Suprapubic skin (tissue), 4 donors: ENCODE data around the gene TFDP1. TPM values are rescaled to one million over a fixed set of nuclear protein-coding genes. Genes with fewer than 3 reads are reported as not detected.
A peak's percentile ranks its signal among the peaks of the same experiment; 100 is the strongest.

ENCODE experiments used
- DNase-seq, 2 donors: peaks; one replicate each; pipeline ENCODE4 v3.0.0-alpha.2; 2019; ENCODE audit warnings: low spot score in 2 of 2
- H3K27ac ChIP-seq: fragments of 200-600 bp; sonication (generic); one replicate; pipeline ENCODE4 v1.5.1; 2019
- H3K27me3 ChIP-seq: fragments of 200-600 bp; sonication (generic); one replicate; pipeline ENCODE4 v1.5.1; 2019
- H3K36me3 ChIP-seq: fragments of 200-600 bp; sonication (generic); one replicate; pipeline ENCODE4 v1.5.1; 2019
- H3K4me1 ChIP-seq: fragments of 200-600 bp; sonication (generic); one replicate; pipeline ENCODE4 v1.5.1; 2019
- H3K4me3 ChIP-seq: fragments of 200-600 bp; sonication (generic); one replicate; pipeline ENCODE4 v1.5.1; 2019; ENCODE audit warnings: mild to moderate bottlenecking
- H3K9me3 ChIP-seq: fragments of 200-600 bp; sonication (generic); one replicate; pipeline ENCODE4 v1.5.1; 2019
- CTCF ChIP-seq, 2 donors: fragments of 200-600 bp in 1 of 2; fragments of 450-650 bp in 1 of 2; sonication (generic) in 1 of 2; IDR thresholded peaks; one replicate each; pipeline ENCODE4 v1.5.1; 2016 to 2019; ENCODE audit warnings: antibody characterized with exemption in 2 of 2, mild to moderate bottlenecking in 1 of 2, moderate library complexity in 1 of 2
- EP300 ChIP-seq: sonication (generic); formaldehyde crosslinking; IDR thresholded peaks from one replicate; pipeline ENCODE4 v1.6.1; 2017; ENCODE audit warnings: antibody characterized with exemption
- POLR2A ChIP-seq, 2 donors: fragments of 450-650 bp; IDR thresholded peaks; one replicate each; pipeline ENCODE4 v1.6.1; 2017; ENCODE audit warnings: antibody characterized with exemption in 2 of 2, mild to moderate bottlenecking in 2 of 2, moderate library complexity in 2 of 2
- POLR2AphosphoS5 ChIP-seq, 3 donors: sonication (generic); formaldehyde crosslinking; IDR thresholded peaks; one replicate each; pipeline ENCODE4 v1.6.1; 2017; ENCODE audit warnings: antibody characterized with exemption in 3 of 3
- WGBS: methylation state at CpG from one replicate; pipeline ENCODE4 v1.1.5; 2018; 5-methylcytosine and 5-hydroxymethylcytosine counted together
- total RNA-seq, 4 donors: library from RNA; depleted of rRNA; stranded (reverse); fragments of >200 nt; gene quantifications; one replicate each; pipeline ENCODE4 v1.1.0, GENCODE V29; 2016

The TFDP1 gene
- total RNA-seq, 4 donors from 2014 or later, result 47.5 to 63.3 (median 52.0) TPM

DNA sequence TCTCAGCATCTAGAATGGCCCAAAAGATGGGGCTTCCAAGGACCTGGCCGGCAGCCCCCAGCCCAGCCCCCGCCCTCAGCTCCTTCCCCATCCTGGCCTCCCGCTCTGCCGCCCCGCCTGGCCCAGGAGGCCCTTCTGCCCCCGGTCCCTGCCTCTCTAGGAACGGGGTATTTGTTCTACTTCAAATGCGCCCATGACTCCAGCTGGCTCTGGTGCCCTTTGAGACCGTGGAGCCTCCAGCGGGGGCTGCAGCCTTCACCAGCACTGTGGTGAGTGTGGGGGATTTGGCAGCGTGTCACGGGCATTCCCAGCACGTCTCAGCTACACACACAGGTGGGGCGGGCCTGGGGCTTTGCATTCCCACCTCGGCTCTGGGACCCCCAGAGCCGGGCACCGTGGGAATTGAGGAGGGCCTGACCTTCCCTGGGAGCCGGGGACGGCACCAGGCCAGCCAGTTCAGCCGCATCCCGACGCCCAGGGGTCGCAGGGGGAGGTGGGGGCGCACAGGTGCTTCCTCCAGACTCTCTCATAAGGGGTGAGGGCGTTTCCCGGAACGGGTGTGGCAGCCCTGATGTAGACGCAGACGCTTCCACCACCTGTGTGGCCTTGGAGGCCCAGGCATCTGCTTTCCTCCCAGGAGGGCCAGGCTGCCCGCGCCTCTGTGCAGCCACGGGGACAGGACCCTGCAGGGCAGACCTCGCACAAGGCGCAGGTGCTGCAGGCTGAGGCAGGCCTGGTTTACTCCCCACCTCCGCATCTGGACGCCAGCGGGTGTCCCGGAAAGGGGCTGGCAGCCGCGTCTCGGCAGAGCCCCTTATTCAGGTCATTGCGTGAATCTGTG, 72.5 kb downstream of the TFDP1 start:
- H3K4me1 ChIP-seq, result no peaks in the 10 kb centered on the region
- H3K36me3 ChIP-seq, result no peaks in the 10 kb centered on the region
- no peak overlapping the region for H3K4me3 ChIP-seq
- peaks cover 9% of the 10 kb centered on the region for H3K9me3 ChIP-seq
- 65% methylated on average over 18 of the region's 42 CpGs for WGBS
- peaks cover 3% of the 10 kb centered on the region for H3K27me3 ChIP-seq
- H3K27ac ChIP-seq, result no peak overlapping the region
- TF ChIP-seq POLR2AphosphoS5 (IDR thresholded peaks at IDR 0.05) (no peak), EP300 (no peak), POLR2A (IDR thresholded peaks at IDR 0.05) (no peak), CTCF (IDR thresholded peaks at IDR 0.05) (no peak)
- DNase-seq, result peak; percentile 46 to 69

DNA sequence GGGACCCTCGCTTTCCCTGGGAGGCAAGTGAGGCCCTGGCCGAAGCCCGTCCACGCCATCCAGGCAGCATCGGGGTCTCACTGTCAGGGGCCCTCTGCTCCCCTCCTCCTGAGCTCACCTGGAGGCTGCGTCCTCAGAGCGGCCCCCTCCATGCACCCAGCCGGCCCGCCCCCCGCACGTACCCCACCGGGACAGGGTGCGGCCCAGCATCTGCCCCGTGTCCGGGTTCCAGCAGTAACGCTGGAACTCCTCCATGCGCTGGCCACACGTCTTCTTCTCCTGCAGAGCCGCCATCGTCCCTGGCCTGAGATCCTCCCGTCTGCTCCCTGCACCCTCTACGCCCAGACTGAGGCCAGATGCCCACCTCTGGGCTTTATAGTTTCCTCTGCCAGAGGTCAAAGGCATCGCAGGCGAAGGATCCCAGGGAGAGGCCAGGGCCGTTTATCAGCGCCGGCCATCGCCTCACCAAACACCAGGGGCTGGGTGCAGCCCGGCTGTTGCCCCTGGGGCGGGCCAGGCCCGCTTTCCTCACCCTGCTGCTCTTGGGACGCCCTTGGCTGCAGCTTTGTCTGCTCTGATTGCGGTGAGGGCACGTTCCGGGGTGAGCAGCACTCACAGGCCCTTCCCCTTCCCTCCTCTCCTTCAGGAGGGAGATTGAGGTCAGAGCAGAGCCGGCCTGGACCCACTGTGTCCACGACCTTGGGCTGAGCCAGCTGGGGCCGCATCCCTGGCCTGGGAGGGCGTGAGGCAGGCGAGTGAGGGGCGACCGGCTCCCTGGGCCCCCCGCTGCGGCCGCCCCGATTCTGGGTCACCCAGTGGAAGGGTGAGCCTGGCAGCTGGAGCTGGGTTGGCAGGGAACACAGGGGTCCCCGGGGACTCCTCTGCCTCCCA, 73.5 kb downstream of the TFDP1 start, which contains the start of gene ATP4B:
Gene ATP4B (minus strand): TSS at position 348 of the 891 bp plus-strand sequence. CDS start 54 bp downstream, at position 294.
- peaks cover 14% of the 10 kb centered on the region for H3K9me3 ChIP-seq
- H3K4me3 ChIP-seq, result no peak within 1 kb of the TSS
- H3K27me3 ChIP-seq, result peaks cover 3% of the 10 kb centered on the region
- H3K4me1 ChIP-seq, result no peaks in the 10 kb centered on the region
- TF ChIP-seq EP300 (no peak), POLR2AphosphoS5 (IDR thresholded peaks at IDR 0.05) (no peak), CTCF (IDR thresholded peaks at IDR 0.05) (no peak), POLR2A (IDR thresholded peaks at IDR 0.05) (no peak)
- no peaks in the 10 kb centered on the region for H3K36me3 ChIP-seq
- WGBS, result 88% methylated on average over 18 of the region's 47 CpGs
- H3K27ac ChIP-seq, result no peak within 1 kb of the TSS
- peak; percentile 53 to 67 for DNase-seq

- Histone ChIP-seq H3K36me3 (no peaks in the 10 kb centered on the region), H3K9me3 (peaks cover 14% of the 10 kb centered on the region), H3K4me3 (no peak overlapping the region), H3K4me1 (no peaks in the 10 kb centered on the region), H3K27me3 (peaks cover 3% of the 10 kb centered on the region), H3K27ac (no peak overlapping the region)
- DNase-seq, result peak; percentile 41 to 74
- TF ChIP-seq EP300 (no peak), POLR2AphosphoS5 (IDR thresholded peaks at IDR 0.05) (no peak), POLR2A (IDR thresholded peaks at IDR 0.05) (no peak), CTCF (IDR thresholded peaks at IDR 0.05) (no peak)
- 76% methylated on average over 4 of the region's 14 CpGs for WGBS
Observed at GRCh38 chr13:113658836-113659235, 74.3 kb downstream of the TFDP1 start.

DNA sequence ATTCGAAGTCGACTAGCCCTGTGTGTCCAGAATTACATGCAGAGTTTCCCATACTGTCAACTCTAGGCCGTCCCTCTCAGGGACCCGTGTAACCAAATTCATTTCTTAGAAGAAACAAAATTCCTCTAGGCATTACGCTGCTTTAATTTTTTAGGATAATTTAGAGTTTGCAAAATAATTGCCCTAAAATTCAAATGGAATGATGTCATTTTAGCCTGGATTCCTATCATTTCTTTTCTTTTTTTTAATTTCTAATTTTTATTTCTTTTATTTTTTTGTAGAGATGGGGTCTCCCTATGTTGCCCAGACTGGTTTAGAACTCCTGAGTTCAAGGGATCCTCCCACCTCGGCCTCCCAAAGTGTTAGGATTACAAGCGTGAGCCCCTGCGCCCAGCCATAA, 74.8 kb downstream of the TFDP1 start:
- Histone ChIP-seq H3K27ac (no peak overlapping the region), H3K36me3 (no peaks in the 10 kb centered on the region), H3K9me3 (peaks cover 14% of the 10 kb centered on the region), H3K4me1 (no peaks in the 10 kb centered on the region), H3K27me3 (peaks cover 3% of the 10 kb centered on the region), H3K4me3 (no peak overlapping the region)
- WGBS, result 91% methylated on average over 8 of the region's 8 CpGs
- DNase-seq, result no peak
- TF ChIP-seq POLR2A (IDR thresholded peaks at IDR 0.05) (no peak), CTCF (IDR thresholded peaks at IDR 0.05) (no peak), EP300 (no peak), POLR2AphosphoS5 (IDR thresholded peaks at IDR 0.05) (no peak)

- H3K27me3 ChIP-seq, result peaks cover 3% of the 10 kb centered on the region
- peaks cover 14% of the 10 kb centered on the region for H3K9me3 ChIP-seq
- TF ChIP-seq POLR2A (IDR thresholded peaks at IDR 0.05), result no peak
- no peak for TF ChIP-seq POLR2AphosphoS5 (IDR thresholded peaks at IDR 0.05)
- TF ChIP-seq EP300, result no peak
- WGBS, result 82% methylated on average over 2 of the region's 3 CpGs
- DNase-seq, result no peak
- H3K4me1 ChIP-seq, result no peaks in the 10 kb centered on the region
- no peak overlapping the region for H3K27ac ChIP-seq
- no peak overlapping the region for H3K4me3 ChIP-seq
- no peaks in the 10 kb centered on the region for H3K36me3 ChIP-seq
Observed at GRCh38 chr13:113660066-113660465, 75.5 kb downstream of the TFDP1 start.
